Right lobe of liver (tissue), 6 donors: ENCODE data around the gene B3GAT2. TPM values are rescaled to one million over a fixed set of nuclear protein-coding genes. Genes with fewer than 3 reads are reported as not detected.

ENCODE experiments used
- ATAC-seq, 4 donors: fragments of 200-7000 bp; cut with Tn5 transposase; one replicate each; pipeline ENCODE4 v1.9.1; 2020; ENCODE audit warnings: mild to moderate bottlenecking in 4 of 4, moderate library complexity in 4 of 4
- DNase-seq, 3 donors: peaks; one replicate each; pipeline ENCODE4 v3.0.0-alpha.2; 2020
- H3K27ac ChIP-seq, 3 donors: fragments of 200-600 bp; one replicate each; pipeline ENCODE4 v1.8.0; 2022
- H3K27me3 ChIP-seq, 2 donors: fragments of 200-600 bp; one replicate each; pipeline ENCODE4 v1.8.0; 2022
- H3K36me3 ChIP-seq, 4 donors: fragments of 200-600 bp; sonication (generic) in 1 of 4; one replicate each; pipeline versions ENCODE4 v1.5.1 to v1.8.0; 2017 to 2022; ENCODE audit warnings: control low read depth in 1 of 4
- H3K4me1 ChIP-seq, 4 donors: fragments of 200-600 bp; sonication (generic) in 1 of 4; one replicate each; pipeline versions ENCODE4 v1.5.1 to v1.8.0; 2017 to 2022; ENCODE audit warnings: control low read depth in 1 of 4
- H3K4me3 ChIP-seq, 3 donors: fragments of 200-600 bp; one replicate each; pipeline ENCODE4 v1.8.0; 2022
- H3K9me3 ChIP-seq, 4 donors: fragments of 200-600 bp; sonication (generic) in 1 of 4; one replicate each; pipeline versions ENCODE4 v1.5.1 to v1.8.0; 2017 to 2022; ENCODE audit warnings: control low read depth in 1 of 4
- POLR2A ChIP-seq: fragments of 450-650 bp; IDR thresholded peaks from one replicate; pipeline ENCODE4 v1.6.1; 2017; ENCODE audit warnings: antibody characterized with exemption, mild to moderate bottlenecking
- WGBS: methylation state at CpG from one replicate; pipeline ENCODE4 v1.1.6; 2018; ENCODE audit warnings: low coverage, low lambda C conversion rate; ENCODE audit not compliant: insufficient coverage; ENCODE audit errors: missing lambda C conversion rate; 5-methylcytosine and 5-hydroxymethylcytosine counted together
- intact Hi-C, 2 donors: fragments of 100-400 bp; cut with DNase I; formaldehyde crosslinking; loops; one replicate each; pipeline versions ENCODE4 v1.11.2 to v1.14.1; 2022
- total RNA-seq, 6 experiments: library from RNA; depleted of rRNA in 2 of 6; stranded (reverse); fragments of >200 nt in 2 of 6; fragmentation: NEBNext Ultra II Directional in 3 of 6; extraction: Animal tissue kit (Norgen Biotek cat#: 25700) in 3 of 6; gene quantifications; one replicate each; pipeline versions ENCODE4 v1.1.0 to v1.2.4, GENCODE V29; 2016 to 2023
- TF ChIP-seq, protein P1 (sequence below), 4 donors: fragments of 200-600 bp in 3 of 4; fragments of 450-650 bp in 1 of 4; IDR thresholded peaks; one replicate each; pipeline versions ENCODE4 v1.5.1 to v1.8.0; 2016 to 2022; ENCODE audit warnings: antibody characterized with exemption in 4 of 4, mild to moderate bottlenecking in 2 of 4
- donor health status: DM: no; HTN: yes; CAD: no.
- donor health status: DM: no; HTN: no; CAD: no.
- donor health status: DM: no; HTN: no; CAD: no.
- donor health status: DM: no; HTN: yes; CAD: no.
- donor health status: DM: no; HTN: yes; CAD: no.

B3GAT2 gene
- total RNA-seq, 6 experiments from 2014 or later = 0.04 TPM; not detected in 5

DNA sequence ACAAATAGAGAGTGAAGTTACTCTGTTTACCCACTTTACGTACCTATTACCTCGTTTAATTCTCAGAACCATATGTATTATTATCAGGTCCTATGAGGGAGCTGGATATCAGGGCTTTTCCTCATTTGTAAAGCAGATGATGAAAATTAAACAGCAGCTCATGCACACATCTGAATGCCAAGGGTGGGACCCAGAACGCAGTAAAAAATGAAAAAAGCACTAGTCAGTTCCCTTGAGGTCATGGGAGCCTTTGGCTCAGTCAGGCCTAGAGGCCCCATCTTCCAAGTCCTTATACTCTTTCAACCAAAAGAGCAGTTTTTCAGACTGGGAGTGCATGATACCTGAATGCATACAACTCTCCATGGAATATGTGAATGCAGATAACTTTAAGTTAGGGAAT, 23.0 kb downstream of the B3GAT2 start:
- Histone ChIP-seq H3K27ac (no peak overlapping the region), H3K9me3 (no peaks in the 10 kb centered on the region), H3K27me3 (no peaks in the 10 kb centered on the region), H3K4me1 (no peaks in the 10 kb centered on the region), H3K4me3 (no peak overlapping the region), H3K36me3 (no peaks in the 10 kb centered on the region)
- no peak for TF ChIP-seq POLR2A
- TF ChIP-seq, protein P1, sequence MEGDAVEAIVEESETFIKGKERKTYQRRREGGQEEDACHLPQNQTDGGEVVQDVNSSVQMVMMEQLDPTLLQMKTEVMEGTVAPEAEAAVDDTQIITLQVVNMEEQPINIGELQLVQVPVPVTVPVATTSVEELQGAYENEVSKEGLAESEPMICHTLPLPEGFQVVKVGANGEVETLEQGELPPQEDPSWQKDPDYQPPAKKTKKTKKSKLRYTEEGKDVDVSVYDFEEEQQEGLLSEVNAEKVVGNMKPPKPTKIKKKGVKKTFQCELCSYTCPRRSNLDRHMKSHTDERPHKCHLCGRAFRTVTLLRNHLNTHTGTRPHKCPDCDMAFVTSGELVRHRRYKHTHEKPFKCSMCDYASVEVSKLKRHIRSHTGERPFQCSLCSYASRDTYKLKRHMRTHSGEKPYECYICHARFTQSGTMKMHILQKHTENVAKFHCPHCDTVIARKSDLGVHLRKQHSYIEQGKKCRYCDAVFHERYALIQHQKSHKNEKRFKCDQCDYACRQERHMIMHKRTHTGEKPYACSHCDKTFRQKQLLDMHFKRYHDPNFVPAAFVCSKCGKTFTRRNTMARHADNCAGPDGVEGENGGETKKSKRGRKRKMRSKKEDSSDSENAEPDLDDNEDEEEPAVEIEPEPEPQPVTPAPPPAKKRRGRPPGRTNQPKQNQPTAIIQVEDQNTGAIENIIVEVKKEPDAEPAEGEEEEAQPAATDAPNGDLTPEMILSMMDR (IDR thresholded peaks at IDR 0.05) = no peak
- intact Hi-C loops = no loop called here
- no peak for DNase-seq
- ATAC-seq = no peak
- 67% methylated on average over 3 of the region's 3 CpGs for WGBS

- 9% methylated on average over 1 of the region's 1 CpG for WGBS
- Histone ChIP-seq H3K4me1 (no peaks in the 10 kb centered on the region), H3K27me3 (no peaks in the 10 kb centered on the region), H3K36me3 (no peaks in the 10 kb centered on the region), H3K4me3 (no peak overlapping the region), H3K27ac (no peak overlapping the region), H3K9me3 (no peaks in the 10 kb centered on the region)
- no peak for ATAC-seq
- intact Hi-C loops = no loop called here
- TF ChIP-seq, protein P1 (IDR thresholded peaks at IDR 0.05) = no peak
- no peak for TF ChIP-seq POLR2A
- DNase-seq = no peak
Observed at GRCh38 chr6:70905742-70906141, 51.1 kb downstream of the B3GAT2 start.

- H3K27me3 ChIP-seq = no peaks in the 10 kb centered on the region
- no peak for ATAC-seq
- no peaks in the 10 kb centered on the region for H3K36me3 ChIP-seq
- 21% methylated on average over 2 of the region's 2 CpGs for WGBS
- no peak overlapping the region for H3K27ac ChIP-seq
- no peaks in the 10 kb centered on the region for H3K4me1 ChIP-seq
- no peak for TF ChIP-seq POLR2A
- TF ChIP-seq, protein P1 (IDR thresholded peaks at IDR 0.05) = no peak
- DNase-seq = no peak
- intact Hi-C loops = no loop called here
- H3K9me3 ChIP-seq = no peaks in the 10 kb centered on the region
- no peak overlapping the region for H3K4me3 ChIP-seq
Observed at GRCh38 chr6:70903665-70904452, 53.0 kb downstream of the B3GAT2 start.

DNA sequence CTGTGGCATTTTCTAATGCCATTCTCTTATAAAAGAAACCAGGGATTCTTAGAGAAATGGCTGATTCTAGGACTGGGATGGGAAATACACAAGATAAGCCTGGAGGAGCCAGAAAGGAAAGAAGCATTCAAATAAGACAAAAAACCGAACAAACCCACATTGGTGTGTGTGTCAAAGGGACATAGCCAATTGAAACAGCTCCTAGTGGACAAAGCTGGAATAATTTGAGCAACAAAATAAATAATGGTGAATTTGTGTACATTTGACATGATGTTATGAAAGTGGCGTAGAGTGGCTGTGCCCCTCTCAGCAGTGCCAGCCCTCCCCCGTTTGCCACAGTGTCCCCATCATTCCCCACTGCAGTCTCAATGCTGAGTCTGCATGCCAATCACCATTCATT, 55.5 kb downstream of the B3GAT2 start:
- Histone ChIP-seq H3K36me3 (no peaks in the 10 kb centered on the region), H3K27ac (no peak overlapping the region), H3K4me1 (no peaks in the 10 kb centered on the region), H3K9me3 (no peaks in the 10 kb centered on the region), H3K4me3 (no peak overlapping the region), H3K27me3 (no peaks in the 10 kb centered on the region)
- DNase-seq = no peak
- 72% methylated on average over 1 of the region's 3 CpGs for WGBS
- no peak for TF ChIP-seq POLR2A
- TF ChIP-seq, protein P1 (IDR thresholded peaks at IDR 0.05) = peak in 1 of 4 donors; percentile 9
- intact Hi-C loops = no loop called here
- no peak for ATAC-seq
